ENCODE data around the gene PRICKLE4.

GRCh38 chr6:41824571-41825569 is 44.3 kb downstream of the PRICKLE4 start:
- TF ChIP-seq CTCF (IDR thresholded peaks at IDR 0.05) (no peak), SIN3A (IDR thresholded peaks at IDR 0.05; ENCODE audit: borderline replicate concordance, insufficient read depth, low read depth, low read length) (no peak), REST (IDR thresholded peaks at IDR 0.05; ENCODE audit: insufficient read depth in 1 of 2, low read depth in 2 of 2, low read length in 1 of 2) (no peak), POLR2AphosphoS5 (IDR thresholded peaks at IDR 0.05; ENCODE audit: low read depth, low read length) (no peak), TCF7L2 (IDR thresholded peaks at IDR 0.05; ENCODE audit: low read depth, low read length) (no peak)

Data from Panc1 (cell line).